Effector CD8-positive, alpha-beta T cell (primary cell): ENCODE data around the gene CHD3.

Source experiments
- DNase-seq: peaks from one replicate; lab custom pipeline; 2025; lab: John Stamatoyannopoulos, UW

The CHD3 gene

DNA sequence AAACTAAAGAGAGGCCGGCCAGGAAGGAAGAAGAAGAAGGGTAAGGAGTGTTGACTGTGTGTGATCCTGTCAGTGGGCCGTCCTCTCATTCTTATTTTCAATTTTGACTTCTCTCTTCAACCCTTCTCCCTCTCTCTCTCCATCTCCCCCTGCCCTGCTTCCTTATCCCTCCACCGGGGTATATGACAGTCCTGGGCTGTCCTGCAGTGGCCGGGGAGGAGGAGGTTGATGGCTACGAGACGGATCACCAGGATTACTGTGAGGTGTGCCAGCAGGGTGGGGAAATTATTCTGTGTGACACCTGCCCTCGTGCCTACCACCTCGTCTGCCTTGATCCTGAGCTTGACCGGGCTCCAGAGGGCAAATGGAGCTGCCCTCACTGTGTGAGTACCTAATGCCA lies 5.6 kb downstream of the CHD3 start:
- DNase-seq = no peak

DNA sequence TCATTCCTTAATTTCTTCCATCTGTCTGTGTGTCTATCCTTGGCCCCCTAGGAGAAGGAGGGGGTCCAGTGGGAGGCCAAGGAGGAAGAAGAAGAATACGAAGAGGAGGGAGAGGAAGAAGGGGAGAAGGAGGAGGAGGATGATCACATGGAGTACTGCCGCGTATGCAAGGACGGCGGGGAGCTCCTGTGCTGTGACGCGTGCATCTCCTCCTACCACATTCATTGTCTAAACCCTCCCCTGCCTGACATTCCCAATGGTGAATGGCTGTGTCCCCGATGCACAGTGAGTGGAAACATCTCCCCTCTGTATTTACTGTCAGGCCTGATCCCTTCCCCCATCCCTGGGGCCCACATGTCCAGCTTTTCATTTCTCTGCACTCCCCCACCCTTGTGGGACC lies 6.3 kb downstream of the CHD3 start:
- DNase-seq = no peak

- no peak for DNase-seq
Measured at GRCh38 chr17:7897090-7897489, 8.5 kb downstream of the CHD3 start.

DNA sequence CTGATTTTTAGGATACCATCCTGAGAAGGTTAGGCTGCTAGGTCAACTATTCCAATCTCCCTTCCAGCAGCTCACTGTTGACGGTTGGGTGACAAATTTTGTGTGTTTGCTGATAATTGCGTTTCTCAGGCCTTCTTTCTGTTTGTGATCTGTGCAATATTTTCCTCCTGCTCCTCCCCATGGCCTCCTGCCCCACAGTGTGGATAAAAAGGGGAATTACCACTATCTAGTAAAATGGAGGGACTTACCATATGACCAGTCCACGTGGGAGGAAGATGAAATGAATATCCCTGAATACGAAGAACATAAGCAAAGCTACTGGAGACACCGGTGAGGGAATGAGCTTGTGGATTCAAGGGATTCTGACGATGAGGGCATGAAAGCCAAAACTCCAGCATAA lies 9.2 kb downstream of the CHD3 start:
- DNase-seq = no peak

DNA sequence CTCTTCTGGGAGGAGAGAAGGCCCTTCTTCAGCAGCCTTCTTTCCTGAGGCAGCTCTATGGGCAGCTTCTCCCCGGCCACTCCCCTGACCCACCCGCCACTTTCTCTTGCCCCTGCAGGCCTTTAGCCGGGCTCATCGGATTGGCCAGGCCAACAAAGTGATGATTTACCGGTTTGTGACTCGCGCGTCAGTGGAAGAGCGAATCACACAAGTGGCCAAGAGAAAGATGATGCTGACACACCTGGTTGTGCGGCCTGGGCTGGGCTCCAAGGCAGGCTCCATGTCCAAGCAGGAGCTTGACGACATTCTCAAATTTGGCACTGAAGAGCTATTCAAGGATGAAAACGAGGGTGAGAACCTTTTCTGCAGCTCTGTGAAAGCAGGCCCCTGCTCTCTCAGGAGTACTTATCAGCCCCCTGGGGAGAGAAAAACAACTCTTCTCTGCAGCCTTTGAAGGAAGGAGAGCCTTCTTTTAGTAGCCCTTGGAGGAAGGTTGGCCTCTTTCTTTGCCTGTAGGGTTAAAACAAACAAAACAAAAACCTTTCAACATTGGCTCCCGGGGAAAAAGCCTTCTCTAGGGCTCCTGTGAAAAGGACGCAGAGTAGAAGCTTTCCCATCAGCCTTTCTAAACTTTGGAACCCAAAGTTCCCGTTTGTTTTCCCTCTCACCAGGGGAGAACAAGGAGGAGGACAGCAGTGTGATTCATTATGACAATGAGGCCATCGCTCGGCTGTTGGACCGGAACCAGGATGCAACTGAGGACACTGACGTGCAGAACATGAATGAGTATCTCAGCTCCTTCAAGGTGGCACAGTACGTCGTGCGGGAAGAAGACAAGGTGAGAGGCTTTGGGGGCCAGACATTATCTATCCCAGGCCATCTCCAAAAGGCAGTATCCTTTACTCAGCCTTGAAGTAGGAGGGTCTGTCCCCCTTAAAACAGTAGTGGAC lies 14.8 kb downstream of the CHD3 start:
- no peak for DNase-seq

GRCh38 chr17:7909089-7909488 lies 20.5 kb downstream of the CHD3 start:
- no peak for DNase-seq

- no peak for DNase-seq
Measured at GRCh38 chr17:7910281-7910680, 21.7 kb downstream of the CHD3 start.

DNA sequence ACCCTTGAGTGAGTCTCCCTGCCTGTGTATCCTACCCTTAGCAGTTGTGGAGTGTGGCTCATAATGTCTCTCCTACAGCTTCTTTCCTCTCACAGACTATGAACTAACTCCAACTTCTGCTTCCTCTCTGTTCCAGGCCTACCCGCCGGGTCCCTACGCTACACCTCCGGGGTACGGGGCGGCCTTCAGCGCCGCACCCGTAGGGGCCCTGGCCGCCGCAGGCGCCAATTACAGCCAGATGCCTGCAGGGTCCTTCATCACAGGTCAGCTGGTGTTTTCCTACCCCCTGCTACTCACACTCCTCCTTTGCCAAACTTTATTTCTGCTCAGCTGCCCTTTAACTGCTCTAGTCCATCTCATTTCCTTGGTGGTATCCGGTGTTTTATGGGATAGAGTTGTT lies 22.1 kb downstream of the CHD3 start:
- no peak for DNase-seq

DNA sequence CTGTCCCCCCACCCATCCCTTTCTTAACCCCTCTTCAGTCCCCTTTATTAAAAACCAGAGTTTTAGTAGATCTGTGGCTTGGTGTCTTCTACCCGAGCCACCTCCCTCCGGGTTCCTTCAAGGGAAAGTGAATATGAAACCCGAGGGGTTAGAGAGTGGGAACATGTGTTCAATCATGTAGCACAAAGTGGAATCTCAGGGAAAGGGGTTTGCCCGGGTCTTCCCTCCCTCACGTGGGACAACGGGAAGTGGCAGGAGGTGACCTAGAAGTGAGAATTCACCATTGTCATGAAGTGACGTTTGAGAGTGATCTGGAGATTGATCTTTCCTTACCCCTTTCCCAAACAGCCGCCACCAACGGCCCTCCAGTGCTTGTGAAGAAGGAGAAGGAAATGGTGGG lies 22.5 kb downstream of the CHD3 start:
- no peak for DNase-seq

GRCh38 chr17:7912927-7913524 lies 24.4 kb downstream of the CHD3 start:
- DNase-seq = no peak

GRCh38 chr17:7915179-7915610 lies 26.6 kb downstream of the CHD3 start:
- DNase-seq = no peak

DNA sequence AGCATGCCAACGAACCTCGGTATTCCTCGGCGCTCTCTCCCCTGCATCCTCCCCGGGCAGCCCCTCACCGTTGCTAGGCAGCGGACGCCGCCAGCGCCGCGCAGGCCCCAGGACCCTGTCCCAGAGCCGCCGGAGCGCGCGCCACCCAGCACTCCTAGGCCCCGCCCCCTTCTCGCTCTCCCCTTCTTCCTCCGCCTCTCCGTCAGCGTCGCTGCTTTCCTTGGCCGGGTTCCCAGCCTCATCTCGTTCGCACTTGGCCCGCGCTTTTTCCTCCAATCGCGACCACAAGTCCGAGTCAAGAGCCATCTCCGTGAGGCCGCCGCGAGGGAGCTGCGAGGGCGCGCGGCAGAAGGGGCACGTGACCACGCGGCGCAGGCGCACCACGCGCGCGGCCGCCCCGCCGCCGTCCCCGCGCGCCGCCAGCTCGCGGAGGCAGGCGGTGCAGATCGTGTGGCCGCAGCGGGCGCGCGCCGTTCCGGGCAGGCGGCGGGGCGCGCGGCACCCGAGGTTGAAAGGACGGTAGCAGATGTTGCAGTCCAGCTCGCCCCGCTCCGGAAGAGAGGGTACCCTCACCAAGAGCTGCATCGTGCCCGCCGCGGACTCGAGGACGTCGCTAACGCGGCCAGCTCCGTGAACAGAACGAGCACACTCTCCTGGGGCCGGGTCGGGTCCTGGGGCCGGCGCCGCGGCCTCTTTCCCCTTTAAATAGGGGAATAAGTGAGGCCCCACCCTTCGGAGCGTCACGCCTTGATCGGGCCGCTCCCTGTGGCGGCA lies 27.2 kb downstream of the CHD3 start, which contains the start of gene RNF227:
Gene RNF227 (minus strand): TSS at position 679 of the 774 bp plus-strand sequence. CDS start 94 bp downstream, at position 585.
- peak; percentile 72 for DNase-seq

DNA sequence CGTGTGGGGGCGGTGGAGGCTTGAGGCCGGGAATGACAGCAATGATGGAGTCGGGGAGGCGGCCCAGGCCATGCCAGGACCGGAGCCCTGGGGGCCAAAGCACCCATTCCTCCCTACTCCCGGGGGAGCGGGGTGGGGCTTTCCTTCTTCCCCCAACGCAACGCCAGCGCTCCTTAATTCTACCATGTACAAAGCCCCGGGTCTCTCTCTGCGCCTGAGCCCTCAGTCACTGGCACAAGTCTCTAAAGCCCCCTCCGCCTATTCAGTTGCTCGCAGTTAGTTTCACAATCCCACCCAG lies 27.7 kb downstream of the CHD3 start:
- DNase-seq = no peak

GRCh38 chr17:7916808-7917207 lies 28.2 kb downstream of the CHD3 start:
- no peak for DNase-seq

GRCh38 chr17:7922269-7922844 lies 33.8 kb downstream of the CHD3 start:
- no peak for DNase-seq

DNA sequence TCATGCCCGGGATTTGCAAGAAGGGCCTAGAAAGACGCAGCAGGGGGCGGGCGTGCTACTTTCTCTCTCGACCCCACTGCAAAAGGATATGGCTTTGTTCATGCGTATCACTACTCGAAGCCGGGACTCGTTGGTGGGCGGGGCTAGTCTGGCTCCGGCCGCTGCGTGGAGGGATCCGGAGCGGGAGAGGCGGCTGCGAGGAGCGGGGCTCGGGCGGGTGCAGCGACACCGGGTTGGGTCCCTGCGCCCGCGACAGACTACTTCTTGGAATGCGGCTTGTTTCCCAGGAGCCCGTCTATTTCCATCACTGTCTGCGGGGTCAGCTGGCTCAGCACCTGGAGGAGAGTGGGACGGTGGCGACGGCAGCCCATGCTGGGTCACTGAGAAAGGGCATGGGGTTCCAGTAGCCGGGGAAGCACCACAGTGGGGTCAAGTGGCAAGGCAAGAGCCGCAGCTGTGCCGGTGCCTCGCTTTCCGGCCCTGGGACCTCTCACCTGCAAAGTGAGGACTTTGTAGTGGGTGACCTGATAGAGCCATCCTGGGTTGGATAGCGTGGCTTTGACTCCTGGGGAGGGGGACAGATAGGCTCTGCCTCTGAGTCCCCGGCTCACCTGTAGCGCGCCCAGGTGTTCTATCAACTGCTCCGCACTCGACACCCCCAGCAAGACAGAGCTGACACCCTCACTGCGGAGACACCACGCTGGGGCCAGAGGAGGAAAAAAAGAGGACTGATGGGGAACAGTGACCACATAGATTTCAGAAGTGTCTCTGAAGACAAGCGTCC lies 34.4 kb downstream of the CHD3 start:
- peak; percentile 84 for DNase-seq

DNA sequence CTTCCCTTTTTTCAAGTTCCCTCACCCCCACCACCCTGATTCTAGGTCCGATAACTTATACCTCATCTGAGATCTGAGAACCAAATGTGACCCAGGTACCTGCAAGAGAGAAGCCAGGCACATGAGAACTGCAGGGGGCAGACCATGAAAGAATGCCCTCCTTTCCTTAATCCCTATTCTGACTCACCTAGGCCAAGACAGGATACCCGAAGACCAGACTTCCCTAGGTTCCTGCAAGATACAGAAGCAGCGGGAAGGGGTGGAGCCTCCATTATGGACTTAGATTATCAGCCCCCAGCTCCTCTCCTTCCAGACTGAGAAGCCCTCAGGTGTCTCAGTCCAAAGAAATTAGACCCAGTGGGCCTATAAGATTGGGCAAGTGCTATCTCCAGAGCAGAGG lies 39.0 kb downstream of the CHD3 start:
- no peak for DNase-seq

DNA sequence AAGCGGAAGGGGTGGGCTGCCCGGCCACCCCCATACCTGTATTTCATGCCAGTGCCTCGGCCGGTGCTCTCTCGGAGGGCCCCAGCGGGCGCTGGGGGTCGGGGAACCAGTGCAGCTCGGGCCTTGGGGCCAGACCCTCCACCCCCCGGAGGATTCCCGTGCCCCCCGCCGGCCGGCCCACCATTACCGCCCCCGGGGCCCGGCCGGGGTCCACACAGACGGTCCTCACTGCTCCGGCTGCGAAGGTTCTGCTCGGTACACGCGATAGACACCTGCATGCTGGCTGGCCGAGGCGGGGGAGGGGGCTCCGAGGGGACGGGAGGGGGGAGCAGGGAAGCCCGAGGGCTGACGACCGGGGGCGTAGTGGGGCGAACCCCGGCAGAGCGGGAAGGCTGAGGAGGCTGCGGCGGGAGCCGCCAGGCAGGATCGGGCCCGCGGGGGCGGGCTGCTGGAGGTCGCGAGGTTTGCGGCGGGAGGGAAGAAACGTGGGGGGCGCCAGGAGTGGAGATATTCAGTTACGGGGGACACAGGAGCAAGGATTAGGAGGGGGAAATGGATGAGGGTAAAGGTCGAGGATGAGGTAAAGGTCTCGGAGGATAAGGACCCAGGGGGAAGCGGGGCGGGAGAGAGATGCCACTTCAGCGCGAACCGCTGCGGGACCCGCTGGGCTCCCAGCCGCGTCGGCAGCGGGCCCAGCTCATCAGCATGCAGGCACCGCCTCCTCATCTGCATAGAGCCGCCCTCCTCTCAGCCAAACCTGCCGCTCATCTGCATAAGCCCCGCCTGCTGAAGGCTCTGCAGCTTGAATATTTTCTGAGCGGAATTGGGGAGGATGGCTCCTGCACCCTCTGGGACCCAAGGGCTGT lies 40.8 kb downstream of the CHD3 start, which contains the start of gene KCNAB3:
Gene KCNAB3 (minus strand): TSS at position 699 of the 866 bp plus-strand sequence. CDS start 421 bp downstream, at position 278.
- no peak for DNase-seq

- no peak for DNase-seq
Measured at GRCh38 chr17:7930841-7931631, 42.4 kb downstream of the CHD3 start.
